ENCODE measurements around the gene NPHS2.
"Not testable (repeated sequence)": the region's sequence is repeated elsewhere in the genome, so short reads cannot be mapped to it uniquely, and the experiment has no call there.

NPHS2 gene

GRCh38 chr1:179545321-179545720, 30.4 kb downstream of the NPHS2 start:
- no peak for DNase-seq

- DNase-seq: no peak
Observed at GRCh38 chr1:179541774-179542173, 34.0 kb downstream of the NPHS2 start.

- DNase-seq: no peak
Observed at GRCh38 chr1:179530352-179530751, 45.4 kb downstream of the NPHS2 start.

- no peak for DNase-seq
Observed at GRCh38 chr1:179529482-179530195, 46.1 kb downstream of the NPHS2 start.

- not testable (repeated sequence) for DNase-seq
Observed at GRCh38 chr1:179518544-179518943, 57.2 kb downstream of the NPHS2 start.

GRCh38 chr1:179516976-179517705, 58.6 kb downstream of the NPHS2 start:
- no peak for DNase-seq

- DNase-seq: no peak
Observed at GRCh38 chr1:179510038-179510437, 65.7 kb downstream of the NPHS2 start.

- no peak for DNase-seq
Observed at GRCh38 chr1:179509384-179509783, 66.4 kb downstream of the NPHS2 start.

GRCh38 chr1:179506199-179506598, 69.5 kb downstream of the NPHS2 start:
- DNase-seq: no peak

All from NCI-H1436 treated with DMSO at 0.1 percent for 48 hours (cell line).